MCF 10A (cell line): ENCODE measurements around the gene IAPP. TPM values are rescaled to one million over a fixed set of nuclear protein-coding genes. Genes with fewer than 3 reads are reported as not detected.

ENCODE experiments used
- BruUV-seq: library from RNA; stranded (reverse); fragments of 400-500 nt; replicated peaks from 2 replicates; lab custom pipeline; 2021; lab: Mats Ljungman, UMichigan
- CTCF ChIA-PET: fragments of 300-600 bp; sonication (Branson Sonifier 250); formaldehyde crosslinking; extraction: SDS; loops from one replicate; lab custom pipeline; 2021; ENCODE audit warnings: antibody characterized with exemption, inconsistent platforms; lab: Yijun Ruan, JAX
- POLR2A ChIA-PET: fragments of 300-600, 350-650 bp; sonication (Branson Sonifier 250); formaldehyde crosslinking; extraction: SDS; loops from one replicate; lab custom pipeline; 2020; ENCODE audit warnings: antibody characterized with exemption, inconsistent platforms; lab: Yijun Ruan, JAX
- DNase-seq: peaks from one replicate; pipeline ENCODE4 v3.0.0-alpha.2; 2018; ENCODE audit not compliant: unreplicated experiment
- H3K27ac Mint-ChIP-seq: one replicate; pipeline ENCODE4 v1.8.0; 2022; ENCODE audit warnings: mild to moderate bottlenecking, low read depth, mixed read lengths; ENCODE audit not compliant: unreplicated experiment
- H3K27me3 Mint-ChIP-seq: one replicate; pipeline ENCODE4 v1.8.0; 2022; ENCODE audit warnings: mixed read lengths; ENCODE audit not compliant: insufficient read depth, unreplicated experiment
- H3K36me3 Mint-ChIP-seq: one replicate; pipeline ENCODE4 v1.8.0; 2022; ENCODE audit warnings: mild to moderate bottlenecking, moderate library complexity, mixed read lengths; ENCODE audit not compliant: insufficient read depth, unreplicated experiment
- H3K4me1 Mint-ChIP-seq: one replicate; pipeline ENCODE4 v1.8.0; 2022; ENCODE audit warnings: mixed read lengths; ENCODE audit not compliant: insufficient read depth, unreplicated experiment
- H3K4me3 Mint-ChIP-seq: one replicate; pipeline ENCODE4 v1.8.0; 2022; ENCODE audit warnings: mild to moderate bottlenecking, moderate library complexity, mixed read lengths; ENCODE audit not compliant: unreplicated experiment
- H3K9me3 Mint-ChIP-seq: one replicate; pipeline ENCODE4 v1.8.0; 2022; ENCODE audit warnings: mixed read lengths; ENCODE audit not compliant: unreplicated experiment
- CTCF ChIP-seq: fragments of 200-600 bp; IDR thresholded peaks from one replicate; pipeline ENCODE4 v1.8.0; 2022; ENCODE audit warnings: antibody characterized with exemption, mild to moderate bottlenecking; ENCODE audit not compliant: unreplicated experiment
- intact Hi-C: fragments of 100-400 bp; cut with micrococcal nuclease; formaldehyde crosslinking; loops from 2 replicates; pipeline ENCODE4 v1.14.1; 2022
- total RNA-seq: library from RNA; stranded (reverse); gene quantifications from 2 replicates; pipeline ENCODE4 v1.2.3, GENCODE V29; 2022

The IAPP gene
- total RNA-seq, 1 experiment from 2014 or later, result not detected

- peak; percentile 30 for DNase-seq
- Mint-ChIP-seq H3K27ac (no peak overlapping the region), H3K4me1 (no peaks in the 10 kb centered on the region), H3K36me3 (no peaks in the 10 kb centered on the region), H3K4me3 (no peak overlapping the region), H3K9me3 (peaks cover 15% of the 10 kb centered on the region), H3K27me3 (no peaks in the 10 kb centered on the region)
- intact Hi-C loops, result no loop called here
- CTCF ChIA-PET, result interaction anchor here (0.9 kb wide), 1 partner anchor 38 kb away, joined by 4 read pairs; no protein-coding TSS in a partner anchor
- no peak for TF ChIP-seq CTCF
- POLR2A ChIA-PET, result no interaction called here
- BruUV-seq, result no TSS peak
These were observed 41.9 kb upstream of the IAPP start for GRCh38 chr12:21330682-21331253.

GRCh38 chr12:21334771-21335325 lies 37.9 kb upstream of the IAPP start, which contains the start of gene SLCO1A2:
Gene SLCO1A2 (minus strand): TSS chr12:21334917. CDS start chr12:21334647, 270 bp downstream.
- POLR2A ChIA-PET, result no interaction called here
- Mint-ChIP-seq H3K27me3 (peaks cover 34% of the 10 kb centered on the region), H3K4me1 (no peaks in the 10 kb centered on the region), H3K4me3 (no peak within 1 kb of the TSS), H3K27ac (no peak within 1 kb of the TSS), H3K36me3 (no peaks in the 10 kb centered on the region), H3K9me3 (no peaks in the 10 kb centered on the region)
- no TSS peak for BruUV-seq
- intact Hi-C loops, result no loop called here
- CTCF ChIA-PET, result no interaction called here
- DNase-seq, result no peak
- no peak for TF ChIP-seq CTCF

GRCh38 chr12:21336656-21337055 lies 36.0 kb upstream of the IAPP start:
- H3K27me3 Mint-ChIP-seq, result peaks cover 52% of the 10 kb centered on the region
- DNase-seq, result no peak
- TF ChIP-seq CTCF, result no peak
- no peaks in the 10 kb centered on the region for H3K4me1 Mint-ChIP-seq
- H3K36me3 Mint-ChIP-seq, result no peaks in the 10 kb centered on the region
- intact Hi-C loops, result no loop called here
- ChIA-PET POLR2A (no interaction called here), CTCF (no interaction called here)
- no TSS peak for BruUV-seq
- no peak overlapping the region for H3K4me3 Mint-ChIP-seq
- H3K9me3 Mint-ChIP-seq, result no peaks in the 10 kb centered on the region
- no peak overlapping the region for H3K27ac Mint-ChIP-seq

- no TSS peak for BruUV-seq
- ChIA-PET POLR2A (no interaction called here), CTCF (no interaction called here)
- intact Hi-C loops, result no loop called here
- no peaks in the 10 kb centered on the region for H3K36me3 Mint-ChIP-seq
- H3K27me3 Mint-ChIP-seq, result peaks cover 59% of the 10 kb centered on the region
- no peaks in the 10 kb centered on the region for H3K9me3 Mint-ChIP-seq
- no peak for TF ChIP-seq CTCF
- no peak overlapping the region for H3K4me3 Mint-ChIP-seq
- no peak overlapping the region for H3K27ac Mint-ChIP-seq
- no peak for DNase-seq
- H3K4me1 Mint-ChIP-seq, result no peaks in the 10 kb centered on the region
These were observed 35.2 kb upstream of the IAPP start for GRCh38 chr12:21337453-21337852.
